Fibroblast of skin of right quadriceps (primary cell): ENCODE data around the gene PIGZ.
A peak's percentile ranks its signal among the peaks of the same experiment; 100 is the strongest.

ENCODE experiments used
- DNase-seq: peaks from one replicate; pipeline ENCODE4 v3.0.0-alpha.2; 2013

Gene PIGZ, protein sequence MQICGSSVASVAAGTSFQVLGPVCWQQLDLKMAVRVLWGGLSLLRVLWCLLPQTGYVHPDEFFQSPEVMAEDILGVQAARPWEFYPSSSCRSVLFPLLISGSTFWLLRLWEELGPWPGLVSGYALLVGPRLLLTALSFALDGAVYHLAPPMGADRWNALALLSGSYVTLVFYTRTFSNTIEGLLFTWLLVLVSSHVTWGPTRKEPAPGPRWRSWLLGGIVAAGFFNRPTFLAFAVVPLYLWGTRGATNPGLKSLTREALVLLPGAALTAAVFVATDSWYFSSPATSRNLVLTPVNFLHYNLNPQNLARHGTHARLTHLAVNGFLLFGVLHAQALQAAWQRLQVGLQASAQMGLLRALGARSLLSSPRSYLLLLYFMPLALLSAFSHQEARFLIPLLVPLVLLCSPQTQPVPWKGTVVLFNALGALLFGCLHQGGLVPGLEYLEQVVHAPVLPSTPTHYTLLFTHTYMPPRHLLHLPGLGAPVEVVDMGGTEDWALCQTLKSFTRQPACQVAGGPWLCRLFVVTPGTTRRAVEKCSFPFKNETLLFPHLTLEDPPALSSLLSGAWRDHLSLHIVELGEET

DNA sequence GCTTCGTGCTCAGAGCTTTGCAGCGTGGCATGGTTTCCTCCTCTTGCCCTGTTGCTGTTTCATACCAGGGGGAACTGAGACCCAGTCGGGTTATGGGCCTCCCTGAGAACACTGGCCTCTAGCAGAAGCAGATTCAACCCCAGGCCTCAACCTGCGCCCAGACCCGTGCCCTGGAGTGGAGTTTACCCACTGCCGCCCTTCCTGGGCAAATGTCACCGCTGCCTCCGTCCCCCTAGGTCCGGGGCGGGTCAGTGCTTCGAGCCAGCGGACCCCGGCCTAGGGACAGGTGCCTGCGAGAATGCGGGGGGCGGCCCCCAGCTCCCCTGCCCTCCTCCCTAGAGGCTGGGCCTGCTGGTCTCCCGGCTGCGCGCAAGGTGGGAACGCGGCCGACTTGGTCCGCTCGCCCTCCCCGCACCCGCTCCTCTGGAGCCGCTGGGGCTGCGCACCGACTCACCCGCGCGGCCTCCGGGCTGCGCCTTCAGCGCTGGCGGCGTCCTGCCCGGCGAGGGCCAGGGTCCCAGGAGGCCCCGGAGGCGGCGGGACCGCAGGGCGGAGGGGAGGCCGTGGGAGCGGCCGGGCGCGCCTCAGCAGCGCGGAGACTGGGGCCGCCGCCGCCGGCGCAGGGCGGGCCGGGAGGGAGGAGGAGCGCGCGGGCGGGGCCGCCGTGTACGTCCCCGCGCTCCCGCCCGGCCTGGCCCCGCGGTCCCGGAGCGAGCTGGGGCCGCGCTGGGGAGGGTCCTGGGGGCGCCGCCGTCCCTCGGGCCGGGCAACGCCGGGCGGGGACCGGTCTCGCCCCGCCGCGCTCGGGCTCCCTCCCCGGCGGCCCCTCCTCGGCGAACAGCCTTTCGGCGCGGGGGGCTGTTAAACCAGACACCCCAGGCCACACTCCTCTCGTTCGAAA is at the start of gene PIGZ:
TSS of gene PIGZ (minus strand) at position 601 of the 901 bp plus-strand sequence. CDS start 16,802 bp downstream, outside the sequence.
- DNase-seq = no peak

- DNase-seq = no peak
Measured at GRCh38 chr3:197017003-197017402, 48.4 kb upstream of the PIGZ start.

- DNase-seq = no peak
Measured at GRCh38 chr3:197015790-197016736, 47.4 kb upstream of the PIGZ start.

GRCh38 chr3:197014942-197015575 is 46.4 kb upstream of the PIGZ start:
- DNase-seq = no peak

GRCh38 chr3:197014024-197014423 is 45.4 kb upstream of the PIGZ start:
- no peak for DNase-seq

GRCh38 chr3:197012540-197012883 is 43.9 kb upstream of the PIGZ start:
- DNase-seq = no peak

DNA sequence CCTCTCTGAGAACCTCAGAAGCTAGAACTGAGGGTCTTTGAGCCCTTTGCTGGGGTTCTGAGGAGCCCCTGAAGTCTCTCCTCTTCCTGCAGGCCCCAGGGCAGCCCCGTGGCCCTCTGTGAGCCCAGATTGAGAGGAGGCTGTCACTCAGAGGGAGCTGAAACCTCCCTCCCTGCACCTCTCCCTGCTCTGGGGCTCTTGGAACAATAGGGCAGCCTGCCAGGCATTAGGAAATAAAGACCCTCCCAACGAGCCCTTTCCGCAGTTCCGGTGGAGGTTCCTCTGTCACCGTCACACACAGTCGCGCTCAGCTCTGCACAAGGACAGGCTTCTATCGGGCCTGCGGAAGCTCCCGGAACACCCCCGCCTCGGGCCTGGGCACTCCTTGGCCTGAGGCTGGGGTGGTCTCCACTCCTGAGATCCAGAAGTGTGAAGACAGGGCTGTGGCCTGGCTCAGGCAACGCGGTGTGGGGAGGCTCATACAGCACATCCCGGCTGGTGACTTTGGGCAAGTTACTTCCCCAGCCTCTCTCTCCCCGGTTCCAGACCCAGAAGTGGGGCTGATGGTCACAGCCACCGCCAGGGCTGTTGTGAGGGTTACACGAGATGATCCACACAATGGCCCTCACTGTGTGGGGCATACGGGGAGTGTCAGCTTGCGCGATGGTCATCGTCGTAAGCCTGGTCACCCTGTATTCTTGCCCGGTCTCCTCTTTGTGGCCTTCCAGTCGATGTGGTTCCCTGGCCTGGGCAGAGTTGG is 43.3 kb upstream of the PIGZ start:
- DNase-seq = no peak

DNA sequence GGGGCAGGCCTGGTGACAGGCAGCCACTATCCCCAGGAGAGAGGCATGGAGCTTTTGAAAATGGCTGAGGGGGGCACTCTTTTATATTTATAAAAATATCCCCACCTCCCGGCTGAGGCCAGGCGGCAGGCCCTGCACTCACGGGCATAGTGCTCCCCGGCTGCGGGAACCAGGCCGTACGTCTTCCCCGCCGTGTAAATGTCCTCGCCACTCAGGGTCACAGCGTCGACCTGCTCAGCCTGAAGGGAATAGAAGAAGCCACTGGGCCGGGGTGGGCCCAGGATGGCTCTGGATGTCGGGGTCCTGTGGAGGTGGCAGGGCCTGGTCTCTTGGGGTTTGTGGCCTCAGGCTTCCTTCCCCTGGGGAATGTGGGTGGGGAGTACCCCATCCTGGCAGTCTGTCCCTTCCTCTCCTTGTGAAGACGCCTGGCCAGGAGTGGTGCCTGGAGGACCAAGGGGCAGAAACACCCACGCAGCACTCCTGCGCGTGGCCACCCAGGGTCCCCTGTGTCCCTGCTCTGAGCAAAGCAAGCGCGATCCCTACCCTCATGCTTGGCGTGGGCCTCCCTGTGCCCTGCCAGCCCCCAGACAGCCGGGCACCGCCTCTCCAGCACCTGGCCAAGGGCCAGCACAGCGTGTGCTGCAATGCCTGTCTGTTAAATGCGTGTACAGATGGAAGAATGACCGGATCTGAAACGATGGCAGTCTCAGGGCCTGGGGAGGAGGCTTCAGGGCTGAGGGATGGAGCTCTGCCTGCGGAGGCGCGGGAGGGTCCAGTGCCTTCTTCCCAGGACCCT is 42.1 kb upstream of the PIGZ start:
- DNase-seq = no peak

DNA sequence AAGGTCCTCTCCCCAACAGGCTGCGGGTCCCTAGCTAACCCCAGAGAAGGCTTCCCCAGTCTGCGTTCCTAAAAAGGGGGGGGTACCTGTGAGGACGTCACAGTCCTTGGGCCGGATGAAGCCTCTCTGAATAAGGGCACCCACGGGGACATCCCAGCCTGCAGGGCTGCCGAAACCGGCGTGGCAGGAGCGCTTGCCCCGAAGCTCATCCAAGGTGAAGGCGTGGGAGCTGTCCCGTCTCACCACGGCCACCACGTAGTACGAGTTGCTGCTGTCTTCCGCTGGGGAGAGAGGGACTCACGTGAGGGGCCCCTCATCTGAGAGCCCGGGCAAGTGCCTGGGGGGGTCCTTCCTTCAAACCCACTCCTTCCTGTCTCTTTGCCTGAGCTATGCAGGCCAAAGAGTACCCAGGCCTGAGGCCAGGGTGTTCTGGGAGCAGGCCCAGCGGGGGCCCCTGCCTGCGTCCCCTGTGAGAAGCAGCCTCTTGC is 40.9 kb upstream of the PIGZ start:
- no peak for DNase-seq

GRCh38 chr3:197008436-197009209 is 40.0 kb upstream of the PIGZ start:
- no peak for DNase-seq

DNA sequence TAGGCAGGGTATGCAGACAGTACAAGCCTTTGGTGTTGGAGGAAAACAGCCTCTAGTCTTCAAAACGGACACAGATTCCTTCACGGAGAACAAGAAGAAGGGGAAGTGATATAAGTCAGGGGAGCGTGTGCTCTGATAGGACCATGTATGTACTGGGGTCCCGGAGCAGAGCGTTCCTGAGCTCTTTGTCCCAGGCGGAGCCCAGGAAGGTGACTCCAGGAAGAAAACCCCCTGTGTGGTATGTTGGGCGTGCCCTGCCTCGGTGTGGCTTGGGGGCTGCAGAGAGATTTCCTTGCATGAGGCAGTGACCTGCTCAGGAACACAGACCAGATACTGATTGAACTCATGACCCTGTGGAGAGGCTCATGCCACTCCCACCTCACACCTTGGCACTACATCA is 39.3 kb upstream of the PIGZ start:
- no peak for DNase-seq

DNA sequence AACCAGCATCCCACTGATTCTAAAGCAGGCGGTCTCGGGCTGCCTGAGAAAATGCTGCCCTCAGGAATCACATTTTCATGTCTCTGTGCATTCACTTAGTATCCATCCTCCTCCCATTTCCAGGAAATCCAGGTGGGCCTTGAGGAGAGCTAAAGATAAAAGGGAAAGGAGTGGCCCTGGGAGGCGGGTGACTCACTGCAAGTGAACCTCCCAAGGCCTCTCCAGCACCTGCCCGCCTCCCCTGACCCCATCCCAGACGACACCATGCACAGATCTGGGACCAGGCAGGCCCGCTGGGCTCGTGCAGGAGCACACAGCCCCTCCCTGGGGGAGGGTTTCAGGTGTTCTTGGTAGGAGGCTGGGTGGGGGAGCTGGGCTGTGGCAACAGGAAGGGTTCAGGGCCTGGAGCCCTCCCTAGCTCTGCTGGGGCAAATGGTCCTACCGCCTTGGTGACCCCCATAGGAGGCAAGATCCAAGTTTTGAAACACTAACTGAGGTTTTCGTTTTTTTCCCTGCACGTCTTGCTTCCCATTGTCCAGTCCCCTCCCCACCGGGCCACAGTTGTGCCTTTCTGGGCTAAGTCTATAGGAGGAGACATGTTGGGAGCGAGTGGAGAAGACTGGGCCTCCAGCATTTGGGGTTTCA is 38.8 kb upstream of the PIGZ start:
- no peak for DNase-seq

DNA sequence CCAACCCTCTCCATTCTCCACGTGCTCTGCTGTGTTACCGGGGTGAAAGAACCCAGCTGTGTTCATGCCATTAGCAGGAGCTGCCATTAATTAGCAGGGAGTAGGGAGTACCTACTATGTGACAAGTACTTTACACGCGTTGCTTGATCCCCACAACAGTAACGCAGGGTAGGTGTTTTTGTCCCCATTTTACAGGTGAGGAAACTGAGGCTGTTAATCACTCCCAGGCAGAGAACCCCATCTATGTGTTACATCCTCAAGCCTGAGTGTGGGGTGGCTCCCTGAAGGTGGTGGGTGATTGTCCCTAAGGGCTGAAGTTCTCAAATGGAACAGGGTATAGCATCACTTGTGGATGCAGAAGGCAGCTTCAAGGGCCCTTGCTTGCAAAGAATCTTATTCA is 38.2 kb upstream of the PIGZ start:
- DNase-seq = no peak

- DNase-seq = no peak
Measured at GRCh38 chr3:197006446-197006845, 37.8 kb upstream of the PIGZ start.

GRCh38 chr3:197003461-197004385 is 35.1 kb upstream of the PIGZ start:
- DNase-seq = peak; percentile 15

- DNase-seq = peak; percentile 70
Measured at GRCh38 chr3:197002701-197003454, 34.2 kb upstream of the PIGZ start.
